NCI-H2196 treated with DMSO at 0.1 percent for 48 hours (cell line): ENCODE measurements around the gene MRFAP1L1.

Experiments
- DNase-seq: peaks from one replicate; lab custom pipeline; 2025; ENCODE audit not compliant: unreplicated experiment; lab: John Stamatoyannopoulos, UW

MRFAP1L1 gene

DNA sequence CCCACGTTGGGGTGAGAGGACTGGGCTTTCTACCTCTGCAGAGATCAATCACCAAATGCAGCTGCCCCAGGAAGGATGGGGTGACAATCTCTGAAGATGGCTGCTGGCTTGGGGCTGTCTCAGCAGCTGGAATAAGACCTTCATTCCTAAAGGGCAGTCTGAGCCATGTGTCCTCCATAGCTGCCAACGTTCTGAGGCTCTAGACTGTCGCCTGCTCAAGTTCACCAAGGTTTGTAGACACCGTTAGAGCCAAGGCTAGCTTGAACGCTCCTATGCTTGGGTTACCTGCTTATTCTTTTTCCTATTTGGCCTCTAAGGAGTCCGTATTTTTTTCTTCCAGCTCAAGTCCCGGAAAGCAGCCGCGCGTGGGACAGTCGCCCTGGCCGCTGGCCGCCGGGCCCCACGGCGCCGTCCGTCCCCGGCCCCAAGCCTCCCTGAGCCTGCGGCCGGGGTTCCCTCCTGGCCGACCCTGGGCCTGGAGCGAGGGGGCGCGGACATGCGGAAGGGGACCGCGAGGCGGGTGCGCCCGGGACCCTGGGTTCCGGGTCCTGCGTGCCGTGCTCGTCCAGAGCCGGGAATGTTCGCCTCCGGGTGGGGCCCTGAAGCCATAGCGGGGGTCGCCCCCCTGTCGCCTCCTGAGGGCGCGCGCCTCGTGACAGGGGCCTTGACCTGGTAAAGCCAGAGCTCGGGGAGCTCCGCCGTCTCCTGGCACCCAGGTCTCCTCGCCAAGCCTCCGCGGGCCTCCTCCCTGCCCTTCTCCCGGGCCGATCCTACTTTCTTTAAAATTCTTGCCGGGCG is 45.9 kb downstream of the MRFAP1L1 start:
- no peak for DNase-seq

DNA sequence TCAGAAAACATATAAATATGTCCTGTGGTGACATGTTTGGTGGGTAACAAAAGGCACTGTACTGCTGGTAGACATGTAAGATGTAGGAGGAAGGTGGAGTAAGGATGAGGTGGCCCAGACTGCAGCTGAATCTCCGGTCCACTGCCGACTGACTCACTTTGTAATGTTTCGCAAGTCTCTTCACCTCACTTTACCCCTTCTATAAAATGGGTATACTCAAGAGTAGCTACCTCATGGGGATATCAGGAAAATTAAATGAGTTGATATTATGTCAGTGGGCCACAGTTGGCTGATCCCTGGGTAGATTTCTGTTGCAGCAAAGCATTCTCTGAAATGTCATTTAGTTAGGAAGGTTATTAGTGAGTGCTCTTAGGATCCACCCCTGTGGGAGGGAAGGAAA is 47.1 kb downstream of the MRFAP1L1 start:
- no peak for DNase-seq

DNA sequence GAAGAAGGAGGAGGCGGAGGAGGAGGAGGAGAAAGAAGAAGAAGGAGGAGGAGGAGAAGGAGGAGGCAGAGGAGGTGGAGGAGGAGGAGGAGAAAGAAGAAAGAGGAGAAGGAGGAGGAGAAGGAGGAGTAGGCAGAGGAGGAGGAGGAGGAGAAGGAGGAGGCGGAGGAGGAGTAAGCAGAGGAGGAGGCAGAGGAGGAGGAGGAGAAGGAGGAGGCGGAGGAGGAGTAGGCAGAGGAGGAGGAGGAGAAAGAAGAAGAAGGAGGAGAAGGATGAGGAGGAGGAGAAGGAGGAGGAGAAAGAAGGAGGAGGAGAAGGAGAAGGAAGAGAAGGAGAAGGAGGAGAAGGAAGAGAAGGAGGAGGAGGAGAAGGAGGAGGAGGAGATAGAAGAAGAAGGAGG is 49.2 kb downstream of the MRFAP1L1 start:
- DNase-seq, result no peak

- no peak for DNase-seq
These were observed 49.8 kb downstream of the MRFAP1L1 start for GRCh38 chr4:6659897-6660296.

DNA sequence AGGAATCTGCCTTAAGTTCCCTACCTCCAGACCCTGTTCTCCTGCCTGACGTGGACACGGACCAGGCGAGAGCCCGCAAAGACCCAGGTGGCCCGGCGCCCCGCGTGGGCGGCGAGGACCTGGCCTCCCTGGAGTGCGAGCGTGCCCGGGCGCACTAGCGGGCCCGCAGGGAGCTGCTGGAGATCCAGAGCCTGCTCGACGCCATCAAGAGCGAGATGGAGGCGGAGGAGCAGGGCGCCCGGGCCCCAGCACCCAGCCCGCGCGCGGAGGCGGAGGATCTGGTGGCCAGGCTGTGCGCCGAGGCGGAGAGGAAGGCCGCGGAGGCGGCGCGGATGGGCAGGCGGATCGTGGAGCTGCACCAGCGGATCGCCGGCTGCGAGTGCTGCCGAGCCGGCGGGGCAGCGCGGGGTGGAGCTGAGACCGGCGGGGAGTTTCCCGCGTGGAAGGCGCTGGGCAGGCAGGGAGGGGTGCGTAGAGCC is 51.0 kb downstream of the MRFAP1L1 start:
- DNase-seq, result no peak

GRCh38 chr4:6658209-6658595 is 51.5 kb downstream of the MRFAP1L1 start:
- DNase-seq, result no peak
